Immature natural killer cell (primary cell): ENCODE measurements around the gene USP12. TPM values are rescaled to one million over a fixed set of nuclear protein-coding genes. Genes with fewer than 3 reads are reported as not detected.

ENCODE experiments used
- DNase-seq, 3 donors: peaks; one replicate each; pipeline ENCODE4 v3.0.0; 2022; ENCODE audit warnings: mixed read lengths in 1 of 3
- H3K27ac Mint-ChIP-seq, 6 donors: one replicate each; pipeline ENCODE4 v1.8.0; 2020; ENCODE audit warnings: mixed read lengths in 6 of 6, mild to moderate bottlenecking in 5 of 6, inconsistent platforms in 4 of 6, moderate library complexity in 3 of 6
- H3K27me3 Mint-ChIP-seq, 3 donors: one replicate each; pipeline ENCODE4 v1.8.0; 2020 to 2021; ENCODE audit warnings: low read depth in 3 of 3, mild to moderate bottlenecking in 3 of 3, mixed read lengths in 3 of 3, moderate library complexity in 3 of 3, inconsistent platforms in 1 of 3
- H3K36me3 Mint-ChIP-seq, 3 donors: one replicate each; pipeline ENCODE4 v1.8.0; 2020; ENCODE audit warnings: mixed read lengths in 3 of 3, inconsistent platforms in 2 of 3, mild to moderate bottlenecking in 2 of 3
- H3K4me1 Mint-ChIP-seq, 2 donors: one replicate each; pipeline ENCODE4 v1.8.0; 2020; ENCODE audit warnings: inconsistent platforms in 2 of 2, mild to moderate bottlenecking in 2 of 2, mixed read lengths in 2 of 2, moderate library complexity in 1 of 2
- H3K4me3 Mint-ChIP-seq, 5 donors: one replicate each; pipeline ENCODE4 v1.8.0; 2020; ENCODE audit warnings: mild to moderate bottlenecking in 5 of 5, mixed read lengths in 5 of 5, inconsistent platforms in 3 of 5, moderate library complexity in 3 of 5
- H3K9me3 Mint-ChIP-seq, 6 donors: one replicate each; pipeline ENCODE4 v1.8.0; 2020; ENCODE audit warnings: mild to moderate bottlenecking in 6 of 6, mixed read lengths in 6 of 6, inconsistent platforms in 4 of 6, moderate library complexity in 3 of 6
- polyA plus RNA-seq, 3 donors: library from polyadenylated mRNA; unstranded; fragments of 300-500 nt; fragmentation: Illumina TruSeq; gene quantifications; one replicate each; pipeline ENCODE4 v1.2.3, GENCODE V29; 2021

USP12 gene
- polyA plus RNA-seq, 3 donors from 2014 or later, result 11.2 to 12.7 (median 11.4) TPM

DNA sequence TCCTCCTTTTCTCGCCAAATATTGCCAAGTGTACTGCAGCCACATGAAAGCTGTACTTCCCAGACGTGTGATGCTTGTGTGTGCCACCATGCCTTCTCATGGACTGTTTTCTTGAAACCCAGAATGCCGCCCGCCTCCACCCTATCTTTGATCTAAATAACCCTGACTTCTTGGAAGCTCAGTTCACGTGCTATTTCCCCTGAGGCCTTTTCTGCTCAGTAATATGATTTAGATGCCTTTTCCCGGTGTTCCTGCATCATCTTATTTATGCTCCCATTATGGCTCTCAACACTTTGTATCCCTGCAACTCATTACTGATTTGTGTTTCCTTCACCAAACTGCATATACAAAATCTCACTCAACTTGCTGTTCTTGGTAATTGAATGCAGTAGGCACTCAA is 116.1 kb downstream of the USP12 start:
- peaks cover 0 to 6% (median 2%) of the 10 kb centered on the region in 3 donors for H3K27me3 Mint-ChIP-seq
- peaks cover 0 to 2% of the 10 kb centered on the region in 2 donors for H3K4me1 Mint-ChIP-seq
- DNase-seq, result no peak
- H3K27ac Mint-ChIP-seq, result no peak overlapping the region
- H3K36me3 Mint-ChIP-seq, result peaks cover 0 to 4% (median 3%) of the 10 kb centered on the region in 3 donors
- no peak overlapping the region for H3K4me3 Mint-ChIP-seq
- no peaks in the 10 kb centered on the region for H3K9me3 Mint-ChIP-seq

DNA sequence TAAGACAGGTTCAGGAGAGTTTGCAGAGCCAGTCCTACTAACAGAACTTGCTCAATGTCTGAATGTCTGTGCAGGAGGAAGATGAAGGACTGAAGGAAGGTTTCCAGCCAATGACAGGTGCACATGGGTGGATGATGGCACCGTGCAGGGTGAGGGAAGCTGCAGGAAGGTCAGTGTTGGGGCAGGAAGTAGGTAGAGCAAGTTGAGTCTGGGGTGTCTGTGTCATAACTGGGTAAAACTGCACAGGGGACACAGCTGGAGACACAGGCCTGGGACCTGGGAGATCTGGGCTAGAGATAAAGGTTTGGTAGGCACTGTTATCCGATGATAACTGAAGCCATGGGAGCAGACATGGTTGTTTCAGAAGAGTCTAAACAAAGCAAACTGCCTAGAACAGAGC is 116.9 kb downstream of the USP12 start:
- peaks cover 0 to 2% of the 10 kb centered on the region in 2 donors for H3K4me1 Mint-ChIP-seq
- H3K36me3 Mint-ChIP-seq, result peaks cover 0 to 4% (median 3%) of the 10 kb centered on the region in 3 donors
- peaks cover 0 to 6% (median 1%) of the 10 kb centered on the region in 3 donors for H3K27me3 Mint-ChIP-seq
- H3K4me3 Mint-ChIP-seq, result no peak overlapping the region
- no peak overlapping the region for H3K27ac Mint-ChIP-seq
- H3K9me3 Mint-ChIP-seq, result no peaks in the 10 kb centered on the region
- DNase-seq, result no peak

DNA sequence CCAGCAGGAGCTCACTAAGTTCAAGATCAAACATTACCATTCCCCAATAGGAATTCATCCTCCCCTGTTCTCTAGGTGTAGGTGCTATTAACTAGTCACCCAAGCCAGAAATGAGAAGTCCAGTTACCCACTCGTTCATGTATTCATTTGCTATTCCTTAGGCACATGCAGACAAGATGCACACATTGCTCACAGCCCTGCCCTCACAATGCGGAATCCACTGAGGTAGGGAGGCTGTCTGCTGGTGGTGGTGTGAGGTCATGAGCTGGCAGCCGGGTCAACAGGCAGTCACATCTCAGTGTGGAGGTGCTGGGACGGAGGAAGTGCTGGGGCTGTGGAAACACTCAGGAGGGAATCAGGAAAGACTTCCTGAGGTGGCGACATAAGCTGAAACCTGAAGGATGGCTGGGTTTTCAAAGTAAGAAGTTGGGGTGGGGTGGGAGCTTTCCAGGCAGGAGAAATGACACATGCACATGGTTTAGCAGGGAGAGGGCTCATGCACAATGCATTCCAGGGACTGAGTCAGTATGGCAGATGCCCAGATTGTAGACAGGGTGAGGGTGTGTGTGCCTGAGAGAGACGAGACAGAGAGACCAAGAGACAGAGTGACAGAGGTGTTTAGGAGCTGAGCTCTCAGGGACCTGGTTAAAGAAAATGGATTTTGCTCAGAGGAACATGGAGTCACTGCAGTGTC is 117.6 kb downstream of the USP12 start:
- Mint-ChIP-seq H3K4me1 (peaks cover 0 to 2% of the 10 kb centered on the region in 2 donors), H3K4me3 (no peak overlapping the region), H3K9me3 (no peaks in the 10 kb centered on the region), H3K36me3 (peaks cover 0 to 4% (median 3%) of the 10 kb centered on the region in 3 donors), H3K27ac (peak overlapping the region in 1 of 6 donors; percentile 18), H3K27me3 (peaks cover 0 to 6% (median 1%) of the 10 kb centered on the region in 3 donors)
- no peak for DNase-seq

DNA sequence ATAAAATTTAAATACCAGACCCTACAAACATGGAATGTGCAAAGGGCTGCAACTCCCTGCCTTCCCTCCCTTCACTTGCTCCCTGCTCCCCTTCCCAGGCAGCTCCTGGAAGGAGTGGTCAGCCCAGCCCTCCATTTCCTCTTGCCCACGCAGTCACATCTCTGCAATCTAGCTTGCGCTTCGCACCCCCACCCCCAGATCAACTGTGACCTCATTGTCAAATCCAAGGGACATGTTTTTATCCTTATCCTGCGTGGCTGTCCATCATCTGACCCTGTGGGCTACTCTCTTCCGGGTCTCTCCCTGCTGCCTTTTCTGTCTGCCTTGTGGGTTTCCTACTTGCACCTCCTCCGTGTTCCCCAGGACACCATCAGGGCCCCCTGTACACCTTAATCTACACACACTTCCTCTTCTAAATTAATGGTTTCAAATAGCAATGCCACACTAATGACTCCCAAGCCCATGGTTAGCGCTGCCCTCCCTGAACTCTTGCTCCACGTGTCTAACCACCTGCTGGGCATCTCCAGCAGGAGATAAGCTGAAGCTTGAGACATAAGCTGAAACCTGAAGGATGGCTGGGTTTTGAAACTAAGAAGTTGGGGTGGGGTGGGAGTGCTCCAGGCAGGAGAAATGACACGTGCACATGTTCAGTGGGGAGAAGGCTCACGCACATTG is 118.3 kb downstream of the USP12 start:
- H3K9me3 Mint-ChIP-seq, result no peaks in the 10 kb centered on the region
- no peak for DNase-seq
- no peak overlapping the region for H3K27ac Mint-ChIP-seq
- peaks cover 0 to 2% of the 10 kb centered on the region in 2 donors for H3K4me1 Mint-ChIP-seq
- H3K36me3 Mint-ChIP-seq, result peaks cover 0 to 4% (median 3%) of the 10 kb centered on the region in 3 donors
- no peak overlapping the region for H3K4me3 Mint-ChIP-seq
- peaks cover 0 to 6% (median 1%) of the 10 kb centered on the region in 3 donors for H3K27me3 Mint-ChIP-seq

DNA sequence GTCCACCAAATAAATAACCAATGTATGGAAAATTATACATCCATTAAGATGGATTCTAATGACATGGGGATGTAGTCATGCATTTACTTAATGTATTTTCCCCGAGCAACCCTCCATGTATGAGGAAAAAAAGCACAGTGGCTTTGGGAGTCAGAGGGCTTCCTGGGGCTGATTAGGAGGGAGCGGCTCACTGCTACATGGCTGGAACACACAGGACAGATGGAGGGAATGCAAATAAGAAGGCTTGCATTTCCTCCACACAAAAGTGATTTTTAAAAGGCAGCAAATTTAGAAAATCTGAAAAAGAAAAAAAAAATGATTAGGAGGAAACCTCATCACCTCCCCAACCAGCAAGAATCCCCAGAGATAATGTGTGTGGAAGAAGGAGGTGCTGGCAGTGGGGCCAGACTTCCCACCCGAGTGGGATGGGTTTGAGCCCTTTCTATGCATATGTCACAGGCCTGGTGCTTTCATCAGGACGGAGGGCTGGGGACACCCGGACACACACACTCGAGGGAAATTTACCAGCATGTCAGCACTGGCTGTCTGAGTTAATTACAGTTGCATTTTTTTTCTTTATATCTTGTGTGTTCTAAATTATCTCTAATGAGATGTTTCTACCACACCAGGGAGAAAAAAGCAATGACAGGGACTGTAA is 118.9 kb downstream of the USP12 start:
- peaks cover 0 to 4% (median 3%) of the 10 kb centered on the region in 3 donors for H3K36me3 Mint-ChIP-seq
- H3K27ac Mint-ChIP-seq, result no peak overlapping the region
- DNase-seq, result no peak
- H3K4me1 Mint-ChIP-seq, result peaks cover 0 to 2% of the 10 kb centered on the region in 2 donors
- no peaks in the 10 kb centered on the region for H3K9me3 Mint-ChIP-seq
- H3K27me3 Mint-ChIP-seq, result peaks cover 0 to 6% (median 1%) of the 10 kb centered on the region in 3 donors
- no peak overlapping the region for H3K4me3 Mint-ChIP-seq

DNA sequence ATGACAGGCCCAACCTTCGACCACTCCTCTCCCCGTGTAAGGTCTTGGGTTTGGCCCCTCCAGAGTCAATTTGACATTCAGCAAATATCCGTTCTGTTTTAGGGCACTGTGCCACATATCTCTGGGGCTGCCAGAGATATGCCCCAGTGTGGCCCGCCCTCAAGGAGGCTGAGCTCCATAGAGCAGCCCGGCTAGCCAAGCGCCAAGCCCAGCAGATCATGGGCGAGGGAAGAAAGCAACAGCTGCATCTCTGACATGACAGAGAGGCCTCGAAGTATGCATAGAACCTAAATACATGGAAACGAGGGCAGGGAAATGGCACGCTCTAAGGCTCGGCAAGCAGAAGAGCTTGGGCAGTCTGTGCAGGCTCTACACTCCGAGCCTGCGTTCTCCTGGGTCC is 124.5 kb downstream of the USP12 start:
- no peak overlapping the region for H3K4me3 Mint-ChIP-seq
- DNase-seq, result no peak
- peaks cover 11 to 14% of the 10 kb centered on the region in 2 donors for H3K4me1 Mint-ChIP-seq
- peaks cover 0 to 4% (median 3%) of the 10 kb centered on the region in 3 donors for H3K27me3 Mint-ChIP-seq
- H3K36me3 Mint-ChIP-seq, result peaks cover 0 to 3% (median 0%) of the 10 kb centered on the region in 3 donors
- no peaks in the 10 kb centered on the region for H3K9me3 Mint-ChIP-seq
- peak overlapping the region in 1 of 6 donors; percentile 40 for H3K27ac Mint-ChIP-seq

DNA sequence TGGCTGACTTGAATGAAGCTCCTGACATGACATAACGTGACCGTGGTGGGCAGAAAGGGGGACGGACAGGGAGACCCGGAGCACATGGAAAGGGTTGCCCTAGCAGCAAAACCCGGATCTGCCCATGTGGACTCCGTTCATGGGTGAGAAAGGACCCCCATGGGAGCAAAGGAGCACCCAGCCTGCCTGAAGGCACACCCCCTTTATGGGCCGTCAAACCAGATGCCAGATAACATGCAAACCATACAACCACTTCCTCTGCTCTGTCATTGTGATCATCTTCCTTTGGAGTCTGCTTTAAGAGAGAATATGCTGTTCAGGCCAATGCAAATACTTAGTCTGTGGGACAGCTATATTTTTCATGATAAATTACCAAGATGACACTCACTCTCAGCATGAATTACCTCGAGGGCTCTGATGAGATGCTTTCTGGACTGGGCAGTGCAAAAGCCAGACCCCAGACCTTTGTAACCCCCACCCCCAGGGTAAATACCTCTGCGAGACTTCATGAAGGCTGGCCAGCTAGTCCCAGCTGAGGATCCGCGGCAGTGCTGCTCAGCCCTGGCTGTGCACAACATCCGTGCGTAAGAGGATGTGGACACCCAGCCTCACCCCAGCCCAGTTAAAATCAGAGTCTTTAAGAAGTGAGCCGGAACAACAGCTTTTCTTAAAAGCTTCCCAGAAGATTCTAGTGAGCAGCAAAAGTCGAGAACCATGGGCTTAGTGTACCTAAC is 126.6 kb downstream of the USP12 start:
- Mint-ChIP-seq H3K9me3 (no peaks in the 10 kb centered on the region), H3K27me3 (peaks cover 3 to 5% (median 4%) of the 10 kb centered on the region in 3 donors), H3K36me3 (no peaks in the 10 kb centered on the region), H3K4me1 (peaks cover 11 to 14% of the 10 kb centered on the region in 2 donors), H3K27ac (peak overlapping the region; percentile 59 to 94 (median 82)), H3K4me3 (peak overlapping the region in 3 of 5 donors; percentile 10 to 75 (median 38))
- peak; percentile 7 to 53 (median 22) for DNase-seq

DNA sequence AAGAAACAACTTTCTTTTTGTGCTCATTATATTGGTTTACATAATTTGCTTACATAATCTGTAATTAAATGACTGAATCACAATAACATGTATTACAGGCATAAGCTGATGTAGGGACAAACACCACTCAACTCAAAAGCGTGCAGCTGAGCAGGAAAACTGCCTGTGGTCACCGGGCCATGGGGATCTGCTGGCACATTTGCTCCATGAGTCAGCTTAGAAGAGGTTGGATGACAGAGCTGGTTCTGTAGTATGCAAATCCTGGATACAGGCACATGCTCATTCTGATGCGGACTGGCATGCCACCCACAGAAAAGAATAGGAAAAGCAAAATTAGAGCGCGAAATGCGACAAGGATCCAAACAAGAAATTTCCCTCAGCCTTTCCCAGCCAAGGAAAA is 128.6 kb downstream of the USP12 start:
- Mint-ChIP-seq H3K4me3 (no peak overlapping the region), H3K27ac (no peak overlapping the region), H3K4me1 (peaks cover 11 to 14% of the 10 kb centered on the region in 2 donors), H3K27me3 (peaks cover 4 to 5% (median 4%) of the 10 kb centered on the region in 3 donors), H3K9me3 (no peaks in the 10 kb centered on the region), H3K36me3 (no peaks in the 10 kb centered on the region)
- no peak for DNase-seq

DNA sequence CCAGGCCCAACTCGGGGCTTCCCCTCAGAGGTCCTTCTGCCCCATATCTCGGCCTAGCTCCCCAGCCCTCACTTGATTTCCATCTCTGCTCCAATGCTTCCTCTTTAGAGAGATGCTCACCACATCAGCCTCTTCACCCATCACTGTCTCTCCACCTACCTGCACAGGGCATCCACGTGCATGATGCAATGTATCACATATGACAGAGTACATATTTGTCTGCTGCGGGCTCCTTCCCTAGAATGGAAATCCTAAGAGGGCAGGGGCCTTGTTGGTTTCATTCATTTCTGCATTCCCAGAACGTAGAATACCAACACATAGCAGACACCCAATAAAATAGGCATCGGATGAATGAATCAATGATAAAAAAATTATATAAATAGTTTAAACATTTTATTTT is 130.3 kb downstream of the USP12 start:
- no peaks in the 10 kb centered on the region for H3K9me3 Mint-ChIP-seq
- peaks cover 4 to 7% (median 5%) of the 10 kb centered on the region in 3 donors for H3K27me3 Mint-ChIP-seq
- no peak for DNase-seq
- no peaks in the 10 kb centered on the region for H3K36me3 Mint-ChIP-seq
- H3K4me1 Mint-ChIP-seq, result peaks cover 11 to 14% of the 10 kb centered on the region in 2 donors
- no peak overlapping the region for H3K4me3 Mint-ChIP-seq
- H3K27ac Mint-ChIP-seq, result peak overlapping the region in 1 of 6 donors; percentile 35

DNA sequence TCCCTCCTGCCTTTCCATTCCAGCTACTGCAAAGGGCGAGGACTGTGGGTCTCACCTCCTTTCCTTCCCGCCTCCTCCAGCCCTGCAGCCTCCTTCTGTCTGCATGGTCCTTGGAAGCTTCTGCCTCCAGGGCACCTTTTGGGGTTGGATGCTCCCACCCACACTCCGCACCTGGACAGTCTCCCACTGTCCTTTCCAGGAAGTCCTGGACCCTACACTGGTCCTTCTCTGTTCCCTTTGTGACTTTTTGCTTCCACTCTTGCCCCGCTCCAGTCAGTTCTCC is 130.8 kb downstream of the USP12 start:
- no peak overlapping the region for H3K4me3 Mint-ChIP-seq
- peak overlapping the region in 1 of 6 donors; percentile 60 for H3K27ac Mint-ChIP-seq
- no peak for DNase-seq
- no peaks in the 10 kb centered on the region for H3K9me3 Mint-ChIP-seq
- peaks cover 11 to 12% of the 10 kb centered on the region in 2 donors for H3K4me1 Mint-ChIP-seq
- peaks cover 4 to 7% (median 5%) of the 10 kb centered on the region in 3 donors for H3K27me3 Mint-ChIP-seq
- no peaks in the 10 kb centered on the region for H3K36me3 Mint-ChIP-seq

DNA sequence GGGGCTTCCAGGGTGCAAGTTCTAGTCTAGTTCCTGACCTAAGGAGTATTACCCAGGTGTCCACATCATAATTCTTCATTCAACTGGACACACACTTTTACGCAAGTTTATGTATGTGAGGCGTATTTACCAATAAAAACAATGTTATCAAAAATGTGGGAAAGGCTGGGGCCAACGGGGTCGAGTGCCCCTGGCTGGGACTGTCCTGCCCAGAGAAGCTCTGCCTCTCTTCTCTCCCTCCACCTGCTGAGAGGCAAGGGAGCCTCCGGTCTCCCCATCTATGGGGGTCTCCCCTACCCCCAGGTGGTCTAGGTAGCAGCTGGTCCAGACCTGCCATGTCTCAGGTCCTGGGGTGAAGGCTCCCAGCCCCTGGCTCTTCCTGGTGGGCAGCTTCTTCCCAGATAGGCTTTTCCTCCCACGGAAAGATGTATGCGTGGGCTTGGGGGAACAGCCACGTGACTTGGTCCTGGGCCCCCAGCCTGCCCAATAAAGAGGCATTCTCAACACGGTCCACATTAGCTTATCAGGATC is 132.4 kb downstream of the USP12 start:
- peaks cover 7 to 9% (median 7%) of the 10 kb centered on the region in 3 donors for H3K27me3 Mint-ChIP-seq
- peaks cover 2 to 7% of the 10 kb centered on the region in 2 donors for H3K4me1 Mint-ChIP-seq
- no peak overlapping the region for H3K27ac Mint-ChIP-seq
- H3K4me3 Mint-ChIP-seq, result no peak overlapping the region
- H3K9me3 Mint-ChIP-seq, result no peaks in the 10 kb centered on the region
- H3K36me3 Mint-ChIP-seq, result no peaks in the 10 kb centered on the region
- no peak for DNase-seq

DNA sequence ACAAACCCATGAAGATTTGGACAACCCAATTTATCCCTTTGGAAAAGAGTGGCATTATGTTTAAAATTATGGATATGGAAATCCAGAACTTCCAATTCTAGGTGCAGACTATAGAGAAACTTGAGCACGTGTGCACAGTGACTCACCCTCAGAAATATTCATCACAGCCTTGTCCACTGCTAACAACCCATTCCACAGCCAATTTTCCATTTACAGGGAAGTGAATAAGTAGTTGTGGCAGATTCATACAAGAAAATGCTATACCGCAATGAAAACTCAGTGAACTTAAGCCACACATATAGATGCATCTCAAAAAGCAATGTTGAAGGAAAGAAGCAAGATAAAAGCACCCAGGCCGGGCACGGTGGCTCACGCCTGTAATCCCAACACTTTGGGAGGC is 133.3 kb downstream of the USP12 start:
- Mint-ChIP-seq H3K27ac (no peak overlapping the region), H3K4me3 (no peak overlapping the region), H3K36me3 (no peaks in the 10 kb centered on the region), H3K9me3 (no peaks in the 10 kb centered on the region), H3K27me3 (peaks cover 6 to 7% (median 7%) of the 10 kb centered on the region in 3 donors), H3K4me1 (peaks cover 0 to 7% of the 10 kb centered on the region in 2 donors)
- DNase-seq, result no peak

DNA sequence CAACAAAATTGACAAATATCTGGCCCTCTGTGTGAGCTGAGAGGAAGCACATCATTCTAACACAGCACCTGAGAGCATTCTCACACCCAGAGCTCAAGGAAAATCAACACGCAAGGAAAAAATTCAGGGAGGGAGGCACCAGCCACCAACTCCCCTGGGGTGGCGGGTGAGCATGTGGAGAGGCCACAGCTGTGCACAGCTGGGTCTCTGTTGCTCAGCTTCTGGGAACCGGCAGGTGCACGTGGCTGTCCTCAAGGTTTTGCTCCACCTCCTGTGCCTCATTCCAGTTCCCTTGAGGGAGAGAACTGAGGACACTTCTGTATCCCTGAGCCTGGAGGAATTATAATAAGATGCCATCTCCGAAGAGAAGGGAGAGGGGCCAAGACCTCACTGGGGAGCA is 134.0 kb downstream of the USP12 start:
- Mint-ChIP-seq H3K27ac (no peak overlapping the region), H3K27me3 (peaks cover 5 to 7% (median 6%) of the 10 kb centered on the region in 3 donors), H3K9me3 (no peaks in the 10 kb centered on the region), H3K4me1 (peaks cover 0 to 7% of the 10 kb centered on the region in 2 donors), H3K36me3 (no peaks in the 10 kb centered on the region), H3K4me3 (no peak overlapping the region)
- no peak for DNase-seq
